OCI-LY3 (cell line): ENCODE results near the gene ITIH5.

Experiments
- H2AFZ ChIP-seq: fragments of 200-600, 300-600 bp; shearing (Covaris generic); 2 replicates; pipeline ENCODE4 v1.6.0; 2014; ENCODE audit warnings: antibody characterized with exemption, low read depth, low read length
- H3K27ac ChIP-seq: fragments of 200-600, 300-600 bp; sonication (generic); 2 replicates; pipeline ENCODE4 v1.5.1; 2014; ENCODE audit warnings: mild to moderate bottlenecking, low read length, moderate library complexity, mixed read lengths
- H3K27me3 ChIP-seq: fragments of 200-600, 300-600 bp; sonication (generic); 2 replicates; pipeline ENCODE4 v1.6.1; 2014; ENCODE audit warnings: low read depth, low read length, mixed read lengths
- H3K36me3 ChIP-seq: fragments of 200-600, 300-600 bp; sonication (generic); replicated peaks from 2 replicates; pipeline ENCODE3; 2014; ENCODE audit warnings: low read depth, low read length, mixed read lengths
- H3K4me1 ChIP-seq: fragments of 300-600, 200-600 bp; sonication (generic); 2 replicates; pipeline ENCODE4 v1.6.1; 2014; ENCODE audit warnings: low read length, mixed read lengths
- H3K4me2 ChIP-seq: fragments of 200-600, 300-600 bp; sonication (generic); 2 replicates; pipeline ENCODE4 v1.6.1; 2014; ENCODE audit warnings: low read length, mixed read lengths
- H3K4me3 ChIP-seq: fragments of 300-600, 200-600 bp; sonication (generic); 2 replicates; pipeline ENCODE4 v1.5.1; 2014; ENCODE audit warnings: antibody characterized with exemption, mild to moderate bottlenecking, low read length, moderate library complexity
- H3K79me2 ChIP-seq: fragments of 300-600, 200-600 bp; shearing (Covaris generic); 2 replicates; pipeline ENCODE4 v1.6.1; 2014; ENCODE audit warnings: mild to moderate bottlenecking, low read length, mixed read lengths
- H3K9ac ChIP-seq: fragments of 300-600, 200-600 bp; shearing (Covaris generic); 2 replicates; pipeline ENCODE4 v1.6.0; 2014; ENCODE audit warnings: mild to moderate bottlenecking, low read length, moderate library complexity
- H3K9me3 ChIP-seq: fragments of 200-600, 300-600 bp; shearing (Covaris generic); 2 replicates; pipeline ENCODE4 v1.6.1; 2014; ENCODE audit warnings: low read length, mixed read lengths; ENCODE audit not compliant: insufficient read depth
- H4K20me1 ChIP-seq: fragments of 200-600, 300-600 bp; sonication (generic); 2 replicates; pipeline ENCODE4 v1.6.1; 2016; ENCODE audit warnings: low read length, mixed read lengths; ENCODE audit not compliant: insufficient read depth
- EZH2phosphoT487 ChIP-seq: fragments of 200-600 bp; shearing (Covaris generic); IDR thresholded peaks from 2 replicates; pipeline ENCODE4 v1.6.1; 2018; ENCODE audit warnings: antibody characterized with exemption, mixed run types, low read depth
- TF ChIP-seq, protein P1 (sequence below): fragments of 200-600, 300-600 bp; sonication (generic); IDR thresholded peaks from 2 replicates; pipeline ENCODE4 v1.5.1; 2014; ENCODE audit warnings: antibody characterized with exemption, low read length, low read depth

ITIH5 gene

DNA sequence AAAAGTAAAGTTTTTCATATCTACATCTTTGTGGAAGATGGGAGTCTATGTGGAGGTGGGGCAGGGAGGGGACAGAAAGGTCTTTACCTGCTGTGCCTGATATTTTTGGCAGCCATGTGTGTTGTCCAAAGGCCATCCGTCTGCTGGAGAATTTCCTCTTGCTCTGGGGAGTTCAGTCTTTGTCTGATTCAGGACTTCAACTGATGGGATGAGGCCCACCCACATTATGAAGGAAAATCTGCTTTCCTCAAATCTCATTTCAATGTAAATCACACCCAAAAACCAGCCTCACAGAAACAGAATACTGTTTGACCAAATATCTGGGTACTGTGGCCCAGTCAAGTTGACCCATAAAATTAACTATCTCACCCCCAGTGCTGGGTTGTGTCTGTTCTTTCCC, 12.5 kb upstream of the ITIH5 start:
- no peak overlapping the region for H3K4me2 ChIP-seq
- H3K4me3 ChIP-seq: no peak overlapping the region
- H3K9me3 ChIP-seq: no peaks in the 10 kb centered on the region
- TF ChIP-seq EZH2phosphoT487: no peak
- TF ChIP-seq, protein P1, sequence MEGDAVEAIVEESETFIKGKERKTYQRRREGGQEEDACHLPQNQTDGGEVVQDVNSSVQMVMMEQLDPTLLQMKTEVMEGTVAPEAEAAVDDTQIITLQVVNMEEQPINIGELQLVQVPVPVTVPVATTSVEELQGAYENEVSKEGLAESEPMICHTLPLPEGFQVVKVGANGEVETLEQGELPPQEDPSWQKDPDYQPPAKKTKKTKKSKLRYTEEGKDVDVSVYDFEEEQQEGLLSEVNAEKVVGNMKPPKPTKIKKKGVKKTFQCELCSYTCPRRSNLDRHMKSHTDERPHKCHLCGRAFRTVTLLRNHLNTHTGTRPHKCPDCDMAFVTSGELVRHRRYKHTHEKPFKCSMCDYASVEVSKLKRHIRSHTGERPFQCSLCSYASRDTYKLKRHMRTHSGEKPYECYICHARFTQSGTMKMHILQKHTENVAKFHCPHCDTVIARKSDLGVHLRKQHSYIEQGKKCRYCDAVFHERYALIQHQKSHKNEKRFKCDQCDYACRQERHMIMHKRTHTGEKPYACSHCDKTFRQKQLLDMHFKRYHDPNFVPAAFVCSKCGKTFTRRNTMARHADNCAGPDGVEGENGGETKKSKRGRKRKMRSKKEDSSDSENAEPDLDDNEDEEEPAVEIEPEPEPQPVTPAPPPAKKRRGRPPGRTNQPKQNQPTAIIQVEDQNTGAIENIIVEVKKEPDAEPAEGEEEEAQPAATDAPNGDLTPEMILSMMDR: no peak
- H3K27me3 ChIP-seq: no peaks in the 10 kb centered on the region; the same call in none of the 2 replicates
- no peak overlapping the region for H3K9ac ChIP-seq
- H3K36me3 ChIP-seq: no peaks in the 10 kb centered on the region
- no peak overlapping the region for H2AFZ ChIP-seq
- no peaks in the 10 kb centered on the region for H3K79me2 ChIP-seq
- no peaks in the 10 kb centered on the region for H4K20me1 ChIP-seq
- H3K27ac ChIP-seq: no peak overlapping the region
- no peaks in the 10 kb centered on the region for H3K4me1 ChIP-seq

DNA sequence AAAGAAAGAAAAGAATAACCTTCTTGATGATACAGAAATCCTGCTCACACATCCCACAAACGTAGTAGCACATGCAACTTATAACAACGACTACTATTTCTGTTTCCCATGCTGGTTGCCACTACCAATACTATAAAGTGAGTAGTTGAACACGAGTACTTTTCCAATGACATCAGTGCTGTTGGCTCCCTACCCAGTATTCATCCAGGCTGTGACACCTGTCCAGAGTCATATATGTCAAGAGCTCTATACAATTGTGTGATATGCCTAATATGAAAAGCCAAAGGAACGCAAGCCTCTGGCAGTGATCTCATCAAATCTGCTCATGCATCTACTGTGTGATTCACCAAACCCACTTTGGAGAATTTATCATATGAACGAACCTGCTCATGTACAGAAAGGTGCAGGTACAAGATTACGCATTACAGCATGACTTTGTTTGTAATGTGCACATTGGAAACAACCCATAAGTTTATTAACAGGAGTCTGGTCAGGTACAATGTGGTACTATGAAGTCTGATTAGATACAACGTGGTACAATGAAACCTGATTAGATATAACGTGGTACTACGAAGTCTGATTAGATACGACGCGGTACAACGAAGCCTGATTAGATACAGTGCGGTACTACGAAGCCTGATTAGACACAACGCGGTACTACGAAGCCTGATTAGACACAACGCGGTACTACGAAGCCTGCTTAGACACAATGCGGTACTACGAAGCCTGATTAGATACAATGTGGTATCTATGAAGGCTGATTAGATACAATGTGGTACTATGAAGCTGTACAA, 5.8 kb upstream of the ITIH5 start:
- H3K36me3 ChIP-seq: no peaks in the 10 kb centered on the region
- no peak overlapping the region for H2AFZ ChIP-seq
- TF ChIP-seq, protein P1: no peak
- no peak for TF ChIP-seq EZH2phosphoT487
- H3K27me3 ChIP-seq: peaks cover 5% of the 10 kb centered on the region; the same call in 1 of the 2 replicates
- H3K79me2 ChIP-seq: no peaks in the 10 kb centered on the region
- no peaks in the 10 kb centered on the region for H3K4me1 ChIP-seq
- no peak overlapping the region for H3K4me2 ChIP-seq
- no peaks in the 10 kb centered on the region for H3K9me3 ChIP-seq
- no peak overlapping the region for H3K4me3 ChIP-seq
- H3K27ac ChIP-seq: no peak overlapping the region
- no peak overlapping the region for H3K9ac ChIP-seq
- no peaks in the 10 kb centered on the region for H4K20me1 ChIP-seq

DNA sequence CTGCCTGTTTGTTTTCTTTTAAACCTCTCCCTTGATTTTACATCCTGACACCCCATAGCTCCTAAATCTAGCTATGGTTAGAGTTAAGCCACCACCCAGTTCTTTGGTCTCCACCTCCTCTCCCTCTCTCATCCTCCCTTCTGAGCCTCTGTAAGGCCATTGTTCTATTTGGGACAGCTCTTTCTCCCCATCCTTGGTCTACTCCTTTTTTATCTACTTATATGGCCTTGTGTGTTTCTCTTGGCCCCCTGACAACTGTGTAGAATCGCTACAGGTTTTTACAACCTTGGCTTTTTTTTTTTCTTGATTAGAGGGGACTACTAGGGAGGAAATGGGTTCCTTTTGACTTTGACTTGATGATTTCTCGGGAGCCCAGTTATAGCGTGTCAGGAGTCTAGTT, 3.4 kb upstream of the ITIH5 start:
- no peak overlapping the region for H2AFZ ChIP-seq
- H3K27me3 ChIP-seq: peaks cover 5% of the 10 kb centered on the region; the same call in 1 of the 2 replicates
- H3K36me3 ChIP-seq: no peaks in the 10 kb centered on the region
- H3K4me1 ChIP-seq: no peaks in the 10 kb centered on the region
- TF ChIP-seq, protein P1: no peak
- TF ChIP-seq EZH2phosphoT487: no peak
- H3K4me2 ChIP-seq: no peak overlapping the region
- no peaks in the 10 kb centered on the region for H4K20me1 ChIP-seq
- no peak overlapping the region for H3K4me3 ChIP-seq
- H3K79me2 ChIP-seq: no peaks in the 10 kb centered on the region
- H3K9me3 ChIP-seq: no peaks in the 10 kb centered on the region
- no peak overlapping the region for H3K9ac ChIP-seq
- no peak overlapping the region for H3K27ac ChIP-seq

DNA sequence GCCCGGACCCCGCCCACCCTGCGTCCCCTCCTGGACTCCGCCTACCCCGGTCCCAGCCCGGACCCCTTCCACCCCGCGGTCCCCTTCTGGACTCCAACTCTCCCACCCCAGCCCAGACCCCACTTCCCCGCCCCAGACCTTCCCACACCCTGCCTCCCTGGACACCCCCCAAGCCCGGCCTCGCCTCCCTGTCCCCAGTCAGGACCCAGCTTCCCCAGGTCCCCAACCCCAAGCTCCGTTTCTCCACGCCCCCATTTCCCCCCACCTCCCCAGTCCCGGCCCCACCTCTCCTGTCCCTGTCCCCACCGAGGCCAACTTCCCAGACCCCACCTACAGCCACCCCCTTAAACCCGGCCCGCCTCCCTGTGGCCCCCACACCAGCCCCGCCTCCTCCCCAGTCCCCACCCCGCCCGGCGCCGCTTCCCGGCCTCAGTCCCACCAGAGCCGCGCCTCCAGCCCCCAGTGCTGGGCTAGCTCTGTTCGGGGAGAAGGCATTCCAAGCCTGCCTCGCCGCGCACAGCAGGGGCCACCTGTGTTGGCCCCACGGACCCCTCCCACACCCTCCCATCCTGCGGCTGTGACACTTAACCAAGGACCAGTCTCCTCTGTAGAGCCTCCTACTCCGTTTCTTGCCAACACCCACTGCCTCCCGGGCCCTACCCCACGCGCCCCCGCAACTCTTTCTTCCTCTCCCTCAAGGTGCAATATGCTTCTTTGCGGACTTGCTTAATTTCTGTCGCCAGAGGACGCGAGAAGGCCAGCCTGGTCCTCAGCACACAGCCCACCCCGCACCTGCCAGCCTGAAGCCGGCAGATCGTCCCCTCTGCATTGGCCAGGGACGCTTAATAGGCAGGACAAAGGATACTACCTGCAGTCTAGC, 736 bp upstream of the ITIH5 start:
- no peak overlapping the region for H2AFZ ChIP-seq
- H3K27ac ChIP-seq: no peak overlapping the region
- H3K4me3 ChIP-seq: no peak overlapping the region
- H3K79me2 ChIP-seq: no peaks in the 10 kb centered on the region
- H4K20me1 ChIP-seq: no peaks in the 10 kb centered on the region
- peaks cover 5% of the 10 kb centered on the region; the same call in 1 of the 2 replicates for H3K27me3 ChIP-seq
- no peaks in the 10 kb centered on the region for H3K4me1 ChIP-seq
- TF ChIP-seq EZH2phosphoT487: no peak
- TF ChIP-seq, protein P1: no peak
- H3K4me2 ChIP-seq: no peak overlapping the region
- no peaks in the 10 kb centered on the region for H3K9me3 ChIP-seq
- H3K36me3 ChIP-seq: no peaks in the 10 kb centered on the region
- no peak overlapping the region for H3K9ac ChIP-seq
